Measurements from ENCODE around the gene AKR1C2.

- TF ChIP-seq CTCF (IDR thresholded peaks at IDR 0.05; ENCODE audit: insufficient read depth, low read depth, low read length), result no peak
- no peak for TF ChIP-seq EZH2 (IDR thresholded peaks at IDR 0.05; ENCODE audit: insufficient read depth, low read length)
Measured at GRCh38 chr10:5047912-5048628, 44.4 kb upstream of the AKR1C2 start.
